GM18517 (cell line): Measurements from ENCODE around the gene ZNF274.
"Not testable (repeated sequence)": the region's sequence is repeated elsewhere in the genome, so short reads cannot be mapped to it uniquely, and the experiment has no call there.

ENCODE experiments used
- ATAC-seq: cut with Tn5 transposase; IDR thresholded peaks from one replicate; pipeline ENCODE4 v1.9.1; 2021; ENCODE audit warnings: mild to moderate bottlenecking, moderate library complexity; ENCODE audit not compliant: unreplicated experiment

Gene ZNF274

DNA sequence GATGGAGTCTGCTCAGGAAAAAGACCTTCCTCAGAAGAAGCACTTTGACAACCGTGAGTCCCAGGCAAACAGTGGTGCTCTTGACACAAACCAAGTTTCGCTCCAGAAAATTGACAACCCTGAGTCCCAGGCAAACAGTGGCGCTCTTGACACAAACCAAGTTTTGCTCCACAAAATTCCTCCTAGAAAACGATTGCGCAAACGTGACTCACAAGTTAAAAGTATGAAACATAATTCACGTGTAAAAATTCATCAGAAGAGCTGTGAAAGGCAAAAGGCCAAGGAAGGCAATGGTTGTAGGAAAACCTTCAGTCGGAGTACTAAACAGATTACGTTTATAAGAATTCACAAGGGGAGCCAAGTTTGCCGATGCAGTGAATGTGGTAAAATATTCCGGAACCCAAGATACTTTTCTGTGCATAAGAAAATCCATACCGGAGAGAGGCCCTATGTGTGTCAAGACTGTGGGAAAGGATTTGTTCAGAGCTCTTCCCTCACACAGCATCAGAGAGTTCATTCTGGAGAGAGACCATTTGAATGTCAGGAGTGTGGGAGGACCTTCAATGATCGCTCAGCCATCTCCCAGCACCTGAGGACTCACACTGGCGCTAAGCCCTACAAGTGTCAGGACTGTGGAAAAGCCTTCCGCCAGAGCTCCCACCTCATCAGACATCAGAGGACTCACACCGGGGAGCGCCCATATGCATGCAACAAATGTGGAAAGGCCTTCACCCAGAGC lies 29.6 kb downstream of the ZNF274 start:
- no peak for ATAC-seq

GRCh38 chr19:58213075-58213369 lies 30.2 kb downstream of the ZNF274 start:
- no peak for ATAC-seq

DNA sequence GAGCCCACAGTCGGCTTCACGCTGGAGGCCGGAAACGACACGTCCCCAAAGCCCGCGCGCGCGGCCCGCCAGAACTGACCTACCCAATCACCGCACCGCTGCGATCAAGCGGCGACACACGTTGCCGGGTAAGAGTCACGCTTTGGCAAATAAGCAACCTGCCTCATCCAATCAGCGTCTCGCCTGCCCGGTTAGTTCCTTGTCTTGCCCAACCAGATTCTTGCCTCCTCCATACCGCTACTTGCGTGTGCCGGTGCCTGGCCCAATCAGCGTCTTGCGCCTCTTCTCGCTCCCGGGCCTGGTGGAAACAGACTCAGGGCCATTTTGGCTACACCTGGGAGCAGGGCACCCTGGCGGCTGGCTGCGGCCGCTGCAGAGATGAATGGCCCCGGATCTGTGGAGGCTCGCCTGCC lies 34.2 kb downstream of the ZNF274 start:
- ATAC-seq: no peak

DNA sequence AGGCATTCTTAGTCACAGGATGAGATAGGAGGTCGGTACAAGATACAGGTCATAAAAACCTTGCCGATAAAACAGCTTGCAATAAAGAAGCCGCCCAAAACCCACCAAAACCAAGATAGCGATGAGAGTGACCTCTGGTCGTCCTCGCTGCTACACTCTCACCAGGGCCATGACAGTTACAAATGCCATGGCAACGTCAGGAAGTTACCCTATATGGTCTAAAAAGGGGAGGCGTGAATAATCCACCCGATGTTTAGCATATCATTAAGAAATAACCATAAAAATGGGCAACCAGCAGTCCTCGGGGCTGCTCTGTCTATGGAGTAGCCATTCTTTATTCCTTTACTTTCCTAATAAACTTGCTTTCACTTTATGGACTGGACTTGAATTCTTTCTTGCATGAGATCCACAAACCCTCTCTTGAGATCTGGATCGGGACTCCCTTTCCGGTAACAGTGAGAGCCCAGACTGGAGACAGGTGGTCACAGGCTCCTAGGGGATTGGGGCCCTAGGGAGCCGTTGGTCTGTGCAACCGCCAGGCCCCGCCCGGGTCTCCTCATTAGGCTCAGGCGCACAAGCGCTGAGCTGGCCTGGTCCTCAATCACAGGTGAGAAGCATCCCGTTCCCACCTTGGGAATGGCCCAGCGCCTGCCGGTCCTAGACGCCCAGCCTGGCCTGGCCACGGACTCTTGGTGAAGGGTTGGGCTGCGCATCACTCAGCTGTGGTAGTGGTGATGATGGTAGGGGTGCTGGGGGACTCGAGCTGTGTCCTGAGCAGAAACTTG lies 34.9 kb downstream of the ZNF274 start:
- ATAC-seq: no peak

DNA sequence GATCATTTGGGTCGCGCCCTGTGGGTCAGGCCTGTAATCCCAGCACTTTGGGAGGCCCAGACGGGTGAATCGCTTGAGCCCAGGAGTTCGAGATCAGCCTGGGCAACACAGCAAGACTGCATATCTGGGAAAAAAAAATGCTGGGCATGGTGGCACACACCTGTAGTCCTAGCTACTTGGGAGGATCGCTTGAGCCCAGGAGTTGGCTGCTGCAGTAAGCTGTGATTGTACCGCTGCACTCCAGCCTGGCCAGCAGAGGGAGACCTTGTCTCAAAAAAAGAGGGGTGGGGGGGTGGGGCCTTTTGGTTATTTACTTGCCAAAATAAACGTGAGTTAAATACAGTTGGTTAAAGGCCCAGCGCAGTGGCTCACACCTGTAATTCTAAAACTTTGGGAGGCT lies 36.0 kb downstream of the ZNF274 start:
- no peak for ATAC-seq

DNA sequence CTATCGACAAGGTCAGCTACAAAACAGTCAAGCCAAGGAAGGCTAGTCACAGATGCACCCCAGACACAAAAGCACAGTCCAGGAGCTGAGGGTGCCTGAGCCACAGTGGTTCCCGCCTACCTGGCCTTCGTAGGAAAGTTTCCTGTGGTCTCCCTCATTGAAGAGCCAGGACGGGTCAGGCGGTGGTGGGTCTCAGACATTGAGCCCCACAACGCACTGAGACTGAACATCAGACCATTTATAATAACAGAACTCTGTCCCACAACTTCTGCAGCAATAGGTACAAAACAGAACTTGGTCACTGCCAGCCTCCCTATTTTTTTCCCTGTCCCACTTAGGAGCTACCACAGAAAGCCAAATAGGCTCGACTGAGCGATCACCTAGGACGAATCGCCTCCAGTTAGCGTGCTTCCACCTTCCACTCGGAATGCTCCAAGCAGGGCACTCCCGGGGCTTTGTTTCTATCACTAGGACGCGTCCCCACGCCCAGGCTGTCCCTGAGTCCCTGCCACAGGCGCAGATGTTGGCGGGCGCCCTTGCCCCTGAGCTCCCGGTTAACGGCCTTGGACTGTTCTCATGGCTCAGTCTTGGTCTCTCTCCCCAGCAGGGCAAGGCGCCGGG lies 45.2 kb downstream of the ZNF274 start:
- ATAC-seq: no peak

DNA sequence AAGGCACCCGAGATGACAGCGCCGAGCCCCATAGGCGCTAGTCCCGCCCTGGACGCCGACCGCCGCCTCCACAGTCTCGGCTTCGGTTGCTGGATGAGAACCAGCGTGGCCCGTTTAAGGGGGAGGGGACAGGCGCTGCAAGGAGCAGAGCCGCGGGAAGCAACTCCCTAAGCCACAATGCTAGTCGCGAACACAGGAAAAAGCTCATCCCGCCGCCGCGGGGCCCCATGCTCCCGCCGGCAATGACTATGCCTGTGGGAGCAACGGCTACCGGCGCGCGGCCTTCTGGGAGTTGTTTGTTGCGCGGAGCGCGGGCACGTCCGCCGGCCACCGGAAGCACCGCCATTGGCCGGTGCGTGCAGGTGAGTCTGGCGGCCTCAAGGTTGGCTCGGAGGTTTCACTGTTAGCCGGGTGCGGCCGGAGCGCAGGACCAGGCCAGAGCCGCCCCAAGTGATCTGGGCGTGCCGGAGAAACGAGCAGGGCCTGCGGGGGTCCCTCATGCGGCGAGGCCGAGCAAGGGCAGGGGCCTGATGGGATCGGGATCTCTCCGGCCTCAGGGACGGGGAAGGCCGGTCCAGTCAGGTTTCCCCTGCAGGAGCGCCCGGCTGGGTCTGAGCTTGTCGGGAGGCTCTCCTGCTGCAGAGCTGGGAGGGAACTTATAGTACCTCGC lies 45.9 kb downstream of the ZNF274 start, which contains the start of gene ZNF544:
Gene ZNF544 (plus strand): TSS at position 330 of the 670 bp plus-strand sequence. CDS start 15,110 bp downstream, outside the sequence.
- ATAC-seq: peak; percentile 86

DNA sequence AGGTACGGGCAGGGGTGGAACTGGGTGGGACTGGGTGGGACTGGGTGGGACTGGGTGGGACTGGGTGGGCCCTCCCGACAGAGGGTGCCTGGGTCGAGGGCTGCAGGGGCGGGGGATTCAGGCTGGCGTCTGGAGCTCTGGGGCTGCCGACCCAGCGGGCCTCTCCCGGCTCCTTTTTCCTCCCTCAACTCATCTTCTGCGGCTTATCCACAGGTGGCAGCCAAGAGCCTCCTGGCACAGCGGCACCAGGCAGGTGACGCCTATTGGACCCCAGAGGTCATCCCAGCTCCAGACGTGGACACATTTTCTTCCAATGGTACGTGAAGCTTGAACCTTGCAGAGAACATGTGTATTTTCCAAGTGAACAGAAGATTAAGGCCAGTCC lies 46.4 kb downstream of the ZNF274 start:
- ATAC-seq: no peak

DNA sequence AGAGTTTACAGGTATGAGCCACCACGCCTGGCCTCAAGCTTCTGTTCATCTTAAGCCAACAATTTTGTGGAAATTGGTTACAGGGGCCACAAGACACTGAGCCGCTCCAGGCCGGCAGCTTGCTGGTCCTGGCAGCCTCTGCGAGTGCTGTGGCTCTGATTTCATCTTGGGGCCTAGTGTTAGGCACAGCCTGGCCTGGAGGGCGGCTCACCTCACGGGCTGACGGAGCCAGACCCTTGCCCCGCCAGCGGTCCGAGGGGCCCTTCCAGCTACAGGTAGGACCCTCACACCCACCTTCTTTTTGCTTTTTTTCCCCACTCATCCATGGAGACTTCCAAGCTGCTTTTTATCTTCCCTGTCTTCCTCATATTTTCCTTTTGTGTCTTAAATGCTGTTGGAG lies 54.5 kb downstream of the ZNF274 start:
- no peak for ATAC-seq

DNA sequence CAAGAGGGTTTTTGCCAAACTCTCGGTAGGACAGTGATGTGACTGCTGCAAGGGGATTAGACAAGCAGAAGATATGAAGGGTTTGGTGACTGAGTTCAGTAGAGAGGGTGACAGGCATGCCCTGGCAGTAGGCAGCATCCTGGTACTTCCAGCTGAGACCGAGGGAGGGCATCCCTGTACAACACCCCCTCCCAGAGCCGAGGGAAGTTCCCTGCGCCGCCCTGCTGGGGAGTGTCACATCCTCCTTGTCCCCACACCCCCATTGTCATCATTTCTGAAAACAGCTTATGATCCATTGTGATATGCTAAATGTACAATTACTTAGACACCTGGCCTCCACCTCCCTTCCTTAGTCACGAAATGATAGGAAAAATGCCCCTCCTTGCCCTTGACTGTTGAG lies 60.5 kb downstream of the ZNF274 start:
- no peak for ATAC-seq

GRCh38 chr19:58248886-58249285 lies 66.0 kb downstream of the ZNF274 start:
- ATAC-seq: no peak

GRCh38 chr19:58252102-58252685 lies 69.3 kb downstream of the ZNF274 start:
- ATAC-seq: no peak

DNA sequence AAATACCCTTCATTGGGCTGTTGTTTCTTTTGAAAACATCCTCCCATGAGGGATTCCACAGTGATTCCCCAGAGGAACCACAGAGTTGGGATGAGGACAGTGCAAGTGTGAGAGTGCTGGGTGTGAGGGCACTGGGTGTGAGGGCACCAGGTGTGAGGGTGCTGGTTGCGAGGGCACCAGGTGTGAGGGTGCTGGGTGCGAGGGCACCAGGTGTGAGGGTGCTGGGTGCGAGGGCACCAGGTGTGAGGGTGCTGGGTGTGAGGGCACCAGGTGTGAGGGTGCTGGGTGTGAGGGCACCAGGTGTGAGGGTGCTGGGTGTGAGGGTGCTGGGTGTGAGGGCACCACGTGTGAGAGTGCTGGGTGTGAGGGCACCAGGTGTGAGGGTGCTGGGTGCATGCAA lies 75.4 kb downstream of the ZNF274 start:
- not testable (repeated sequence) for ATAC-seq

DNA sequence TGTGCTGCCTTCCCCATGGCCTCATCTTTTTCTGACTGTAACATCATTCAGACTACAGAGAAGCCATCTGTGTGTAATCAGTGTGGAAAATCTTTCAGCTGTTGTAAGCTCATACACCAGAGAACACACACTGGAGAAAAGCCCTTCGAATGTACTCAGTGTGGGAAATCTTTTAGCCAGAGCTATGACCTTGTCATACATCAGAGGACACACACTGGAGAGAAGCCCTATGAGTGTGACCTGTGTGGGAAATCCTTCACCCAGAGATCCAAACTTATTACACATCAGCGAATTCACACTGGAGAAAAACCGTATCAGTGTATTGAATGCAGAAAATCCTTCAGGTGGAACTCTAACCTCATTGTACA lies 78.7 kb downstream of the ZNF274 start:
- ATAC-seq: no peak

DNA sequence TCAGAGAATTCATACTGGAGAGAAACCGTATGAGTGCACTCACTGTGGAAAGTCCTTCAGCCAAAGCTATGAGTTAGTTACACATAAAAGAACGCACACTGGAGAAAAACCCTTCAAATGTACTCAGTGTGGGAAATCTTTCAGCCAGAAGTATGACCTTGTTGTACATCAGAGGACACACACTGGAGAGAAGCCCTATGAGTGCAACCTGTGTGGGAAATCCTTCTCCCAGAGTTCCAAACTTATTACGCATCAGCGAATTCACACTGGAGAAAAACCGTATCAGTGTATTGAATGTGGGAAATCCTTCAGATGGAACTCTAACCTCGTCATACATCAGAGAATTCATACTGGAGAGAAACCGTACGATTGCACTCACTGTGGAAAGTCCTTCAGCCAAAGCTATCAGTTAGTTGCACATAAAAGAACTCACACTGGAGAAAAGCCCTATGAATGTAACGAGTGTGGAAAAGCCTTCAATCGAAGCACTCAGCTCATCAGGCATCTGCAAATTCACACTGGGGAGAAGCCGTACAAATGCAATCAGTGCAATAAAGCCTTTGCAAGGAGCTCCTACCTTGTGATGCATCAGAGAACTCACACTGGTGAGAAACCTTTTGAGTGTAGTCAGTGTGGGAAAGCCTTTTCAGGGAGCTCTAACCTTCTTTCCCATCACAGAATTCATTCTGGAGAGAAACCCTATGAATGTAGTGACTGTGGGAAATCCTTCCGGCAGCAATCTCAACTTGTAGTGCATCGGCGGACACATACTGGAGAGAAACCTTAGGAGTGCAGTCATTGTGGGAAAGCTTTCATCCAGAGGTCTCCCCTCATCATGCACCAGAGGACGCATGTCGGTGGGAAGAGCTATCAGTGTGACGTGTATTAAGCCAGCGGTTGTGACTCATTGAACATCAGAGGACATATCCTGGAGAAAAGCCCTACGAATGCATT lies 79.4 kb downstream of the ZNF274 start:
- ATAC-seq: no peak

DNA sequence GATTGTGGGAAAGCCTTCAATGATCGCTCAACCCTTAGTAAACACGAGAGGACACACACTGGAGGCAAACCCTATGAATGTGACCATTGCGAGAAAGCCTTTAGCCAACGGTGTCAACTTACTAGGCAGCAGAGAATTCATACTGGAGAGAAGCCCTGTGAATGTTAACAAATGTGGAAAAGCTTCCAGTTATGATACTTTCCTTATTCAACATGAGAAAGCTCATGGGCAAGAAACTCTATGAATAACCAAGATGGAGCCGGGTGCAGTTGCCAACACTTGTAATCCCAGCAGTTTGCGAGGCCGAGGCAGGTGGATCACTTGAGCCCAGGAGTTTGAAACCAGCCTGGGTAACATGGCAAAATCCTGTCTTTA lies 80.0 kb downstream of the ZNF274 start:
- no peak for ATAC-seq
